ENCODE measurements around the gene TTLL1.
A peak's percentile ranks its signal among the peaks of the same experiment; 100 is the strongest.
"Not testable (repeated sequence)": the region's sequence is repeated elsewhere in the genome, so short reads cannot be mapped to it uniquely, and the experiment has no call there.

Gene TTLL1

GRCh38 chr22:42996646-42997365 is 92.4 kb downstream of the TTLL1 start:
- Histone ChIP-seq H3K9me3 (ENCODE audit: control insufficient read depth, low read length) (no peaks in the 10 kb centered on the region), H3K4me3 (ENCODE audit: low read length) (no peak overlapping the region), H3K36me3 (ENCODE audit: control insufficient read depth, insufficient read depth, low read length, severe bottlenecking) (no peaks in the 10 kb centered on the region), H3K4me1 (ENCODE audit: control insufficient read depth, insufficient read depth, low read length) (peaks cover 52% of the 10 kb centered on the region), H3K27me3 (replicated peaks; ENCODE audit: control insufficient read depth, insufficient read depth, low read length) (no peaks in the 10 kb centered on the region), H3K9ac (ENCODE audit: low read length) (peak overlapping the region; percentile 50)
- no peak for DNase-seq (ENCODE audit: low read depth)

GRCh38 chr22:42995654-42996053 is 93.5 kb downstream of the TTLL1 start:
- H3K4me3 ChIP-seq (ENCODE audit: low read length): peak overlapping the region; percentile 46
- H3K9ac ChIP-seq (ENCODE audit: low read length): peak overlapping the region; percentile 87
- H3K4me1 ChIP-seq (ENCODE audit: control insufficient read depth, insufficient read depth, low read length): peaks cover 50% of the 10 kb centered on the region
- DNase-seq (ENCODE audit: low read depth); H3K27me3 ChIP-seq (replicated peaks; ENCODE audit: control insufficient read depth, insufficient read depth, low read length); H3K9me3 ChIP-seq (ENCODE audit: control insufficient read depth, low read length); H3K36me3 ChIP-seq (ENCODE audit: control insufficient read depth, insufficient read depth, low read length, severe bottlenecking): not testable (repeated sequence)

GRCh38 chr22:42994917-42995562 is 94.2 kb downstream of the TTLL1 start:
- peak overlapping the region; percentile 87 for H3K9ac ChIP-seq (ENCODE audit: low read length)
- peak; percentile 94 for DNase-seq (ENCODE audit: low read depth)
- no peaks in the 10 kb centered on the region for H3K9me3 ChIP-seq (ENCODE audit: control insufficient read depth, low read length)
- H3K27me3 ChIP-seq (replicated peaks; ENCODE audit: control insufficient read depth, insufficient read depth, low read length): no peaks in the 10 kb centered on the region
- H3K36me3 ChIP-seq (ENCODE audit: control insufficient read depth, insufficient read depth, low read length, severe bottlenecking): no peaks in the 10 kb centered on the region
- peaks cover 53% of the 10 kb centered on the region for H3K4me1 ChIP-seq (ENCODE audit: control insufficient read depth, insufficient read depth, low read length)
- peak overlapping the region; percentile 73 for H3K4me3 ChIP-seq (ENCODE audit: low read length)

GRCh38 chr22:42994276-42994916 is 94.8 kb downstream of the TTLL1 start:
- DNase-seq (ENCODE audit: low read depth): no peak
- Histone ChIP-seq H3K9ac (ENCODE audit: low read length) (peak overlapping the region; percentile 87), H3K36me3 (ENCODE audit: control insufficient read depth, insufficient read depth, low read length, severe bottlenecking) (no peaks in the 10 kb centered on the region), H3K27me3 (replicated peaks; ENCODE audit: control insufficient read depth, insufficient read depth, low read length) (no peaks in the 10 kb centered on the region), H3K4me1 (ENCODE audit: control insufficient read depth, insufficient read depth, low read length) (peaks cover 53% of the 10 kb centered on the region), H3K4me3 (ENCODE audit: low read length) (peak overlapping the region; percentile 73), H3K9me3 (ENCODE audit: control insufficient read depth, low read length) (no peaks in the 10 kb centered on the region)

GRCh38 chr22:42993651-42994275 is 95.4 kb downstream of the TTLL1 start:
- peaks cover 53% of the 10 kb centered on the region for H3K4me1 ChIP-seq (ENCODE audit: control insufficient read depth, insufficient read depth, low read length)
- no peaks in the 10 kb centered on the region for H3K9me3 ChIP-seq (ENCODE audit: control insufficient read depth, low read length)
- no peaks in the 10 kb centered on the region for H3K36me3 ChIP-seq (ENCODE audit: control insufficient read depth, insufficient read depth, low read length, severe bottlenecking)
- DNase-seq (ENCODE audit: low read depth): peak; percentile 83
- H3K27me3 ChIP-seq (replicated peaks; ENCODE audit: control insufficient read depth, insufficient read depth, low read length): no peaks in the 10 kb centered on the region
- H3K9ac ChIP-seq (ENCODE audit: low read length): peak overlapping the region; percentile 87
- peak overlapping the region; percentile 73 for H3K4me3 ChIP-seq (ENCODE audit: low read length)

GRCh38 chr22:42992886-42993479 is 96.2 kb downstream of the TTLL1 start:
- peak overlapping the region; percentile 73 for H3K4me3 ChIP-seq (ENCODE audit: low read length)
- H3K9me3 ChIP-seq (ENCODE audit: control insufficient read depth, low read length): no peaks in the 10 kb centered on the region
- H3K36me3 ChIP-seq (ENCODE audit: control insufficient read depth, insufficient read depth, low read length, severe bottlenecking): no peaks in the 10 kb centered on the region
- no peak for DNase-seq (ENCODE audit: low read depth)
- H3K9ac ChIP-seq (ENCODE audit: low read length): no peak overlapping the region
- no peaks in the 10 kb centered on the region for H3K27me3 ChIP-seq (replicated peaks; ENCODE audit: control insufficient read depth, insufficient read depth, low read length)
- H3K4me1 ChIP-seq (ENCODE audit: control insufficient read depth, insufficient read depth, low read length): peaks cover 58% of the 10 kb centered on the region

GRCh38 chr22:42992092-42992491 is 97.1 kb downstream of the TTLL1 start:
- H3K4me3 ChIP-seq (ENCODE audit: low read length): no peak overlapping the region
- H3K36me3 ChIP-seq (ENCODE audit: control insufficient read depth, insufficient read depth, low read length, severe bottlenecking): no peaks in the 10 kb centered on the region
- H3K27me3 ChIP-seq (replicated peaks; ENCODE audit: control insufficient read depth, insufficient read depth, low read length): no peaks in the 10 kb centered on the region
- H3K9ac ChIP-seq (ENCODE audit: low read length): no peak overlapping the region
- H3K9me3 ChIP-seq (ENCODE audit: control insufficient read depth, low read length): no peaks in the 10 kb centered on the region
- peaks cover 57% of the 10 kb centered on the region for H3K4me1 ChIP-seq (ENCODE audit: control insufficient read depth, insufficient read depth, low read length)
- DNase-seq (ENCODE audit: low read depth): no peak

- peaks cover 48% of the 10 kb centered on the region for H3K4me1 ChIP-seq (ENCODE audit: control insufficient read depth, insufficient read depth, low read length)
- no peaks in the 10 kb centered on the region for H3K27me3 ChIP-seq (replicated peaks; ENCODE audit: control insufficient read depth, insufficient read depth, low read length)
- no peaks in the 10 kb centered on the region for H3K9me3 ChIP-seq (ENCODE audit: control insufficient read depth, low read length)
- H3K9ac ChIP-seq (ENCODE audit: low read length): no peak overlapping the region
- H3K4me3 ChIP-seq (ENCODE audit: low read length): no peak overlapping the region
- H3K36me3 ChIP-seq (ENCODE audit: control insufficient read depth, insufficient read depth, low read length, severe bottlenecking): no peaks in the 10 kb centered on the region
- DNase-seq (ENCODE audit: low read depth): peak; percentile 46
Measured at GRCh38 chr22:42991010-42991651, 98.1 kb downstream of the TTLL1 start.

- H3K4me3 ChIP-seq (ENCODE audit: low read length): peak overlapping the region; percentile 54
- DNase-seq (ENCODE audit: low read depth): peak; percentile 89
- H3K9ac ChIP-seq (ENCODE audit: low read length): no peak overlapping the region
- H3K36me3 ChIP-seq (ENCODE audit: control insufficient read depth, insufficient read depth, low read length, severe bottlenecking): no peaks in the 10 kb centered on the region
- no peaks in the 10 kb centered on the region for H3K9me3 ChIP-seq (ENCODE audit: control insufficient read depth, low read length)
- H3K27me3 ChIP-seq (replicated peaks; ENCODE audit: control insufficient read depth, insufficient read depth, low read length): no peaks in the 10 kb centered on the region
- H3K4me1 ChIP-seq (ENCODE audit: control insufficient read depth, insufficient read depth, low read length): peaks cover 43% of the 10 kb centered on the region
Measured at GRCh38 chr22:42990131-42990838, 98.9 kb downstream of the TTLL1 start.

Data from adipocyte (in vitro differentiated cells).